CD4-positive, alpha-beta memory T cell (primary cell): ENCODE results near the gene VEGFA. TPM values are rescaled to one million over a fixed set of nuclear protein-coding genes. Genes with fewer than 3 reads are reported as not detected.

Experiments used
- CTCF ChIA-PET: fragments of 350-600 bp; sonication (Branson Sonifier 250); formaldehyde crosslinking; loops from one replicate; lab custom pipeline; 2021; ENCODE audit warnings: inconsistent platforms; ENCODE audit not compliant: partially characterized antibody; lab: Charles Lee
- POLR2A ChIA-PET: fragments of 350-600 bp; sonication (Branson Sonifier 250); formaldehyde crosslinking; loops from one replicate; lab custom pipeline; 2021; ENCODE audit not compliant: partially characterized antibody; lab: Charles Lee
- DNase-seq, 5 donors: peaks; one replicate each; pipeline versions ENCODE4 v3.0.0 to v3.0.0-alpha.2; 2020 to 2022; ENCODE audit warnings: mixed read lengths in 1 of 5
- H3K27ac ChIP-seq: one replicate; pipeline ENCODE4 v1.7.0; 2013; ENCODE audit warnings: low read depth, low read length
- H3K27me3 ChIP-seq: 2 replicates; pipeline ENCODE4 v1.7.0; 2013; ENCODE audit warnings: mild to moderate bottlenecking, low read length, moderate library complexity; ENCODE audit not compliant: insufficient read depth
- H3K36me3 ChIP-seq: 2 replicates; pipeline ENCODE4 v1.7.0; 2013; ENCODE audit warnings: mild to moderate bottlenecking, low read length, moderate library complexity; ENCODE audit not compliant: insufficient read depth
- H3K4me1 ChIP-seq: 2 replicates; pipeline ENCODE4 v1.7.0; 2013; ENCODE audit warnings: mild to moderate bottlenecking, low read length, moderate library complexity; ENCODE audit not compliant: insufficient read depth
- H3K4me3 ChIP-seq, 2 donors: one replicate each; pipeline ENCODE4 v1.7.0; 2013; ENCODE audit warnings: low read length in 2 of 2, mild to moderate bottlenecking in 1 of 2
- H3K9me3 ChIP-seq, 2 donors: one replicate each; pipeline ENCODE4 v1.7.0; 2013; ENCODE audit warnings: low read length in 2 of 2, control low read depth in 1 of 2; ENCODE audit not compliant: control insufficient read depth in 1 of 2
- H3K27ac Mint-ChIP-seq, 7 donors: one replicate each; pipeline ENCODE4 v1.8.0; 2020 to 2021; ENCODE audit warnings: mixed read lengths in 7 of 7, mild to moderate bottlenecking in 6 of 7, inconsistent platforms in 3 of 7, moderate library complexity in 3 of 7
- H3K27me3 Mint-ChIP-seq, 2 donors: one replicate each; pipeline ENCODE4 v1.8.0; 2020 to 2021; ENCODE audit warnings: mixed read lengths in 2 of 2
- H3K36me3 Mint-ChIP-seq, 2 donors: one replicate each; pipeline ENCODE4 v1.8.0; 2020 to 2021; ENCODE audit warnings: mixed read lengths in 2 of 2, inconsistent platforms in 1 of 2, mild to moderate bottlenecking in 1 of 2
- H3K4me1 Mint-ChIP-seq, 4 donors: one replicate each; pipeline ENCODE4 v1.8.0; 2020 to 2021; ENCODE audit warnings: mixed read lengths in 4 of 4, mild to moderate bottlenecking in 1 of 4
- H3K4me3 Mint-ChIP-seq, 8 donors: one replicate each; pipeline ENCODE4 v1.8.0; 2020 to 2021; ENCODE audit warnings: mixed read lengths in 8 of 8, mild to moderate bottlenecking in 7 of 8, moderate library complexity in 6 of 8, inconsistent platforms in 3 of 8
- H3K9me3 Mint-ChIP-seq, 8 donors: one replicate each; pipeline ENCODE4 v1.8.0; 2020 to 2021; ENCODE audit warnings: mixed read lengths in 8 of 8, mild to moderate bottlenecking in 5 of 8, inconsistent platforms in 3 of 8, moderate library complexity in 1 of 8
- intact Hi-C: fragments of 100-400 bp; cut with micrococcal nuclease; formaldehyde crosslinking; loops from one replicate; pipeline ENCODE4 v1.15.1; 2023
- polyA plus RNA-seq, 2 donors: library from polyadenylated mRNA; unstranded; fragments of 300-500 nt; fragmentation: Illumina TruSeq; gene quantifications; one replicate each; pipeline ENCODE4 v1.2.3, GENCODE V29; 2021
- total RNA-seq, 2 experiments: library from RNA; stranded (reverse); gene quantifications; one replicate each; pipeline ENCODE4 v1.2.3, GENCODE V29; 2021

VEGFA gene
- total and polyA plus RNA-seq, 4 experiments from 2014 or later, result 0.29 to 1.1 TPM; not detected in 2

DNA sequence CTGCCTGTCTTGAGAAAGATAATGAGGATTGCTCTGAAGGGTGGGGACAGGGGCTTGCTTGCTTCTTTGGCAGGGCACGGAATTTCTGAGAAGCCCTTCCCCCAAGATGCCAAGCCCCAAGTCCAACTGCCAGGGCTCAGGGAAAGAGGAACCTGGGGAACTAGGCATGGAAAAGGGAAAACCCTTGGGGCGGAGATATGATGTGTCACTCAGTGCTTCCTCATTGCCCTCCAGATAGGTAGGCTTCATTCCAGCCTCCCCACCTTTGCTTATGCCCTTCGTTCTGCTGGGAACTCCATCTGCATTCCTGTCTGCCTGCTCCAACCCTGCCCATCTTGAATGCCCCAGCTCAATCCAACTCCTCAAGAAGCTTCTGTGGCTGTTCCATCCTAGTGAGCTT, 61.2 kb downstream of the VEGFA start:
- POLR2A ChIA-PET, result no interaction called here
- no peak overlapping the region for H3K27ac Mint-ChIP-seq
- DNase-seq, result no peak
- intact Hi-C loops, result no loop called here
- Histone ChIP-seq H3K36me3 (no peaks in the 10 kb centered on the region), H3K27me3 (peaks cover 5% of the 10 kb centered on the region), H3K9me3 (no peaks in the 10 kb centered on the region), H3K4me1 (no peaks in the 10 kb centered on the region), H3K4me3 (no peak overlapping the region), H3K27ac (no peak overlapping the region)
- no peaks in the 10 kb centered on the region for H3K9me3 Mint-ChIP-seq
- H3K27me3 Mint-ChIP-seq, result peaks cover 0 to 4% of the 10 kb centered on the region in 2 donors
- CTCF ChIA-PET, result interaction anchor here (1.8 kb wide), 1 partner anchor 107 kb away, joined by 4 read pairs; no protein-coding TSS in a partner anchor
- no peaks in the 10 kb centered on the region for H3K36me3 Mint-ChIP-seq
- H3K4me1 Mint-ChIP-seq, result no peaks in the 10 kb centered on the region
- H3K4me3 Mint-ChIP-seq, result no peak overlapping the region

DNA sequence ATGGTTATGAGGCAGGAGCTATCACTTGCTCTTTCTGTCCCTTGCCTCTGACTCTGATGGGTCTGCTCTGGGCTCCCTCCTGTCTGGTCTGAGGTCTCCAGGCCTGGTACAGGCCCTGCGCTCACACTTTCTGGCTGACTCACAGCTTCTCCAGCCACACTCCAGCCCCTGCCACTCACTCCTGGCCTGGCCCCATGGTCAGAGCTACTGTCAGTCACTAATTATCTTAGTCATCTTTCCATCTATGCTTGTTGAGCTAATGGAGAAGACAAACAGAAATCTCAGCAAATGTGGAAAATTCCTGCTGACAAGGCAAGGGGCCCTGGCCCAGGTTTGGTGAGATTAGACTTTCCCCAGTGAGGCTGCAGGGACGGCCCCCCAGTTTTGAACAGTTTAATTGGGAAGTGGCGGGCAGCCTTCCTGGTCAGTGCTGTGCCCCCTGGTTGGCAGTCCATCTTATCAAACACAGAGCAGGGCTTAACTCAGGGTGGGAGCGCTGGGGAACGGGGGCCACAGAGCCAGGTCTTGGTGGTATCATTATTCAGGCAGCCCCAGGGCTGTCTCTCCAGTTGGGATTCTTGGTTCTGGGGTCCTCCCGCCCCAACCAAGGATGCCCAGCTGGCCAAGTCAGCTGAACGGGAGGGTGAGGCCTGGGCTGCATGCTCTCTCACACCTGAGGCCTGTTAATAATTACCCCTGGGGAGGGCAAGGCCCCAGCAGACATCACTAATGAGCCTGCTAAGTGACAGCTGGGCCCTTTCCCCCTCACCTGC, 63.4 kb downstream of the VEGFA start:
- H3K4me3 Mint-ChIP-seq, result no peak overlapping the region
- no peak overlapping the region for H3K4me3 ChIP-seq
- intact Hi-C loops, result no loop called here
- no peaks in the 10 kb centered on the region for H3K9me3 ChIP-seq
- H3K4me1 Mint-ChIP-seq, result no peaks in the 10 kb centered on the region
- ChIA-PET POLR2A (no interaction called here), CTCF (interaction anchor here (1.2 kb wide), 1 partner anchor 109 kb away, joined by 3 read pairs; no protein-coding TSS in a partner anchor)
- no peak for DNase-seq
- H3K27me3 Mint-ChIP-seq, result peaks cover 0 to 4% of the 10 kb centered on the region in 2 donors
- no peaks in the 10 kb centered on the region for H3K4me1 ChIP-seq
- H3K27ac ChIP-seq, result no peak overlapping the region
- H3K27ac Mint-ChIP-seq, result no peak overlapping the region
- H3K27me3 ChIP-seq, result peaks cover 5% of the 10 kb centered on the region
- no peaks in the 10 kb centered on the region for H3K36me3 ChIP-seq
- no peaks in the 10 kb centered on the region for H3K36me3 Mint-ChIP-seq
- H3K9me3 Mint-ChIP-seq, result no peaks in the 10 kb centered on the region

DNA sequence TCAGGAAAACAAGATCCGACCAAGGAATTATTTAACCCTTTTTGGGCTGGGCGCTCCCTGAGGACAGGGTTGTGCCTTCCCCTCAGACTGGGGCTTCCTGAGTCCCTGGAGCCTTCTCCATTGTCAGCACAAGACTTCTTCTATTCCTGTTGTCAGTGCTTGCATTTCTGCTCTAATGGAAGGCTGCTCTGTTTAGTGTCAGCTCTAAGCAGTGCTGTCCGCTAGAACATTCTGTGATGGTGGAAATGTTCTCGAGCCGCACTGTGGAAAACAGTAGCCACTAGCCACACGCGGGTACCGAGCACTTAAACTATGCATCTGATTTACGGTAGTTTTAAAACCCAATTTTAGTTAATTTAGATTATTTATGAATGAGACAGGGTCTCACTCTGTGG, 64.0 kb downstream of the VEGFA start:
- H3K27ac Mint-ChIP-seq, result no peak overlapping the region
- H3K4me1 ChIP-seq, result no peaks in the 10 kb centered on the region
- ChIA-PET CTCF (interaction anchor here (1.2 kb wide), 1 partner anchor 109 kb away, joined by 3 read pairs; no protein-coding TSS in a partner anchor), POLR2A (no interaction called here)
- peaks cover 0 to 4% of the 10 kb centered on the region in 2 donors for H3K27me3 Mint-ChIP-seq
- H3K27me3 ChIP-seq, result peaks cover 5% of the 10 kb centered on the region
- H3K4me3 Mint-ChIP-seq, result no peak overlapping the region
- no peak for DNase-seq
- H3K27ac ChIP-seq, result no peak overlapping the region
- H3K4me3 ChIP-seq, result no peak overlapping the region
- no peaks in the 10 kb centered on the region for H3K36me3 Mint-ChIP-seq
- intact Hi-C loops, result no loop called here
- H3K4me1 Mint-ChIP-seq, result no peaks in the 10 kb centered on the region
- no peaks in the 10 kb centered on the region for H3K36me3 ChIP-seq
- H3K9me3 Mint-ChIP-seq, result no peaks in the 10 kb centered on the region
- H3K9me3 ChIP-seq, result no peaks in the 10 kb centered on the region

DNA sequence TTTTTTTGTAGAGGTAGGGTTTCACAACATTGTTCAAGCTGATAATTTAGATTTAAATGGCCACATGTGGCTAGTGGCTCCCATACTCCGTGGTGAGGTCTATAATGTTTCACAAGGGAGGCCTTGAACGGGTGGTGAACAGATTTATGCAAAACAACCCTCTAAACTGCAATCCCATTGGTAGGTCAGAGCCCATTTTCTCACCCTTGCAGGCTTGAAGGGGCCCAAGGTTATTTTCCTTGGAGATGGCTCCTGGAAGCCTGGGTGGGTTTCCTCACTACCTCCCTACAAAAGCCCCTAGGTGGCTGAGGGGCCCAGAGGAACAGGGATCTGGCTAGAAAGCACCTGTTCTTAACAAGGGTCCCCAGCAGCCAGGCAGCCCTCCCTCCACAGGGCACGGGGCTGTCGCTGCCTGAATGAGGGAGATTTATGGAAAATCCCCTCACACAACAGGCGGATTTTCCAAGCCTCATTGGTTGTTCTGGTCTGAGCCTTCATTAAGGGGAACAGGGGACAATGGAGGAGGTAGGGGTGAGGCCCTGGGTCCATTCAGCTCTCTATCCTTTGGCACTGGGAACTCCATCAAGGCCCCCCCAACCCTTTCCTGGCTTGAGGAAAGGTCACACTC, 64.6 kb downstream of the VEGFA start:
- ChIA-PET POLR2A (no interaction called here), CTCF (no interaction called here)
- Mint-ChIP-seq H3K4me1 (no peaks in the 10 kb centered on the region), H3K27me3 (peaks cover 0 to 4% of the 10 kb centered on the region in 2 donors), H3K9me3 (no peaks in the 10 kb centered on the region), H3K4me3 (no peak overlapping the region), H3K27ac (no peak overlapping the region), H3K36me3 (no peaks in the 10 kb centered on the region)
- Histone ChIP-seq H3K4me1 (no peaks in the 10 kb centered on the region), H3K4me3 (no peak overlapping the region), H3K27me3 (peaks cover 5% of the 10 kb centered on the region), H3K27ac (no peak overlapping the region), H3K9me3 (no peaks in the 10 kb centered on the region), H3K36me3 (no peaks in the 10 kb centered on the region)
- no peak for DNase-seq
- intact Hi-C loops, result no loop called here

DNA sequence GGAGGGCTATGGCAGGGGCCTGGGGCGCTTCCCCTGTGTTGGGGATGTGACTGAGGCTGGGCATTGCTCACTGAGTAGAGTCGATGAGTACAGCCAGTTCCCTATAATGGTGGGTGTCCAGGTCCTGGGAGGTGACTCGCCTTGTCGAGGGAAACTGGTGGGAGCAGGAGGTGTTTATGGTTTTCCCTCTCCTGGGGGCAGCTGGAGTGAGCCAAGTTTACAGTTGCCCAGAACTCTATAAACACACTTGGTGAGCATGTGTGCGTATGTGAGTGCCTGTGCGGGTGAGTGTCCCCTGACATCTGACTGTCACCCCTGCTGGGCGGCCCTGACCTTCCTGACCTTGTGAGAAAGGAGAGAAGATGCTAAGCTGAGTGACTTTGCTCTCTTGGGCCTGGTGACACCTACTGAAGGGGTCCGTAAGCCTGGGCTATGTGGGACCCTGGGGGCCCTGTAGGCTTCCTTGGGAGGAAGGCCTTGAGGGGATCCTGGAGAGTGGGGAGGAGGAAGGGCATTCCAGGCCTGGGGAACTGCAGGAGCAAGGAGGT, 65.9 kb downstream of the VEGFA start:
- no peak overlapping the region for H3K4me3 Mint-ChIP-seq
- Histone ChIP-seq H3K27ac (no peak overlapping the region), H3K27me3 (peaks cover 5% of the 10 kb centered on the region), H3K4me1 (no peaks in the 10 kb centered on the region), H3K9me3 (no peaks in the 10 kb centered on the region), H3K4me3 (no peak overlapping the region), H3K36me3 (no peaks in the 10 kb centered on the region)
- no peaks in the 10 kb centered on the region for H3K9me3 Mint-ChIP-seq
- no peak overlapping the region for H3K27ac Mint-ChIP-seq
- no peaks in the 10 kb centered on the region for H3K4me1 Mint-ChIP-seq
- no peak for DNase-seq
- H3K27me3 Mint-ChIP-seq, result peaks cover 0 to 4% of the 10 kb centered on the region in 2 donors
- CTCF ChIA-PET, result no interaction called here
- POLR2A ChIA-PET, result no interaction called here
- no peaks in the 10 kb centered on the region for H3K36me3 Mint-ChIP-seq
- intact Hi-C loops, result no loop called here

Other genes with a start within 250 kb of the VEGFA start
- gene XPO5, start 194.2 kb upstream of the VEGFA start, total RNA-seq, result 10 to 100 TPM; 42.2 to 43.4 TPM
- 10 to 100 TPM in 1 of 2 donors, 1 to 10 TPM in 1; 5.2 to 10.7 TPM for gene XPO5, start 194.2 kb upstream of the VEGFA start, polyA plus RNA-seq
- gene POLH, start 194.0 kb upstream of the VEGFA start, total RNA-seq, result 10 to 100 TPM; 27.1 to 31.9 TPM
- gene POLH, start 194.0 kb upstream of the VEGFA start, polyA plus RNA-seq, result 10 to 100 TPM in 1 of 2 donors, 1 to 10 TPM in 1; 8.2 to 23.2 TPM
- gene GTPBP2, start 140.9 kb upstream of the VEGFA start, total RNA-seq, result 10 to 100 TPM; 82.3 to 85.0 TPM
- 1 to 10 TPM in 1 of 2 donors, under 1 TPM in 1; 0.83 to 3.7 TPM for gene GTPBP2, start 140.9 kb upstream of the VEGFA start, polyA plus RNA-seq
- 10 to 100 TPM; 31.7 to 33.0 TPM for gene MAD2L1BP, start 134.4 kb upstream of the VEGFA start, total RNA-seq
- gene MAD2L1BP, start 134.4 kb upstream of the VEGFA start, polyA plus RNA-seq, result 10 to 100 TPM; 23.6 to 25.1 TPM
- not detected for gene RSPH9, start 125.2 kb upstream of the VEGFA start, total RNA-seq
- 1 to 10 TPM in 1 of 2 donors, under 1 TPM in 1; 0.71 to 1.3 TPM for gene RSPH9, start 125.2 kb upstream of the VEGFA start, polyA plus RNA-seq
- gene MRPS18A, start 82.4 kb upstream of the VEGFA start, total RNA-seq, result 10 to 100 TPM; 31.3 to 32.4 TPM
- gene MRPS18A, start 82.4 kb upstream of the VEGFA start, polyA plus RNA-seq, result 10 to 100 TPM; 62.6 to 86.1 TPM